HepG2 (cell line): Measurements from ENCODE around the gene BAIAP2L1. TPM values are rescaled to one million over a fixed set of nuclear protein-coding genes. Genes with fewer than 3 reads are reported as not detected.

Experiments used
- ATAC-seq: fragments of 200-7000 bp; cut with Tn5 transposase; 3 replicates; pipeline ENCODE4 v1.9.1; 2020; ENCODE audit warnings: mild to moderate bottlenecking, moderate library complexity
- BruUV-seq: library from RNA; stranded (reverse); fragments of 400-500 nt; replicated peaks from 2 replicates; lab custom pipeline; 2021; lab: Mats Ljungman, UMichigan
- CTCF ChIA-PET: fragments of 300-600 bp; formaldehyde crosslinking; extraction: SDS; loops from one replicate; lab custom pipeline; 2021; ENCODE audit warnings: low total read pairs, inconsistent platforms, low intra/inter-chr PET ratio; lab: Yijun Ruan, JAX
- POLR2A ChIA-PET: fragments of 350-600 bp; sonication (Branson Sonifier 250); formaldehyde crosslinking; loops from one replicate; lab custom pipeline; 2020; ENCODE audit warnings: antibody characterized with exemption, inconsistent platforms; lab: Yijun Ruan, JAX
- DNase-seq: peaks from one replicate; pipeline ENCODE4 v3.0.0-alpha.2; 2015; ENCODE audit warnings: low spot score
- FAIRE-seq: peaks from 3 replicates; lab custom pipeline; 2011; peaks lifted over from hg19 to GRCh38; lab: Jason Lieb, UNC
- H2AFZ ChIP-seq: one replicate; pipeline ENCODE4 v1.6.1; 2011; ENCODE audit warnings: low read length, inconsistent platforms
- H3K27ac ChIP-seq: fragments of 300-600 bp; 3 replicates; pipeline ENCODE4 v1.8.0; 2011; ENCODE audit warnings: mixed run types, mild to moderate bottlenecking, mixed read lengths, low read length, inconsistent platforms; ENCODE audit not compliant: insufficient read depth; ENCODE audit errors: extremely low read length
- H3K27me3 ChIP-seq, 2 experiments: fragments of 200-600 bp in 1 of 2; 2 replicates in 1 of 2; 3 replicates in 1 of 2; pipeline versions ENCODE4 v1.6.0 to v1.8.0; 2011; ENCODE audit warnings: low read length in 2 of 2, mild to moderate bottlenecking in 2 of 2, moderate library complexity in 2 of 2, inconsistent platforms in 1 of 2; ENCODE audit not compliant: insufficient read depth in 2 of 2, control insufficient read depth in 1 of 2
- H3K36me3 ChIP-seq, 2 experiments: fragments of 200-600 bp in 1 of 2; replicated peaks in 1 of 2; 2 replicates in 1 of 2; 3 replicates in 1 of 2; pipeline versions ENCODE4 v1.5.1 to v1.8.0; 2011; ENCODE audit warnings: low read length in 2 of 2, inconsistent platforms in 1 of 2; ENCODE audit not compliant: insufficient read depth in 2 of 2, control insufficient read depth in 1 of 2
- H3K4me1 ChIP-seq: 2 replicates; pipeline ENCODE4 v1.5.1; 2012; ENCODE audit warnings: low read length, inconsistent platforms; ENCODE audit not compliant: insufficient read depth
- H3K4me2 ChIP-seq: 2 replicates; pipeline ENCODE4 v1.6.0; 2011; ENCODE audit warnings: low read depth, low read length, inconsistent platforms
- H3K4me3 ChIP-seq, 3 experiments: fragments of 200-600 bp in 1 of 3; sonication (generic), shearing (Covaris generic) in 1 of 3; replicated peaks in 1 of 3; 2 replicates each; pipeline ENCODE4 v1.5.1; 2011 to 2016; ENCODE audit warnings: low read length in 3 of 3, inconsistent platforms in 2 of 3, low read depth in 2 of 3, mild to moderate bottlenecking in 2 of 3, control low read depth in 1 of 3, mixed read lengths in 1 of 3; ENCODE audit not compliant: insufficient read depth in 1 of 3
- H3K79me2 ChIP-seq: one replicate; pipeline ENCODE4 v1.6.1; 2011; ENCODE audit warnings: low read length, inconsistent platforms; ENCODE audit not compliant: insufficient read depth
- H3K9ac ChIP-seq: 2 replicates; pipeline ENCODE4 v1.6.0; 2011; ENCODE audit warnings: mild to moderate bottlenecking, low read depth, low read length, inconsistent platforms; ENCODE audit not compliant: insufficient read depth
- H3K9me3 ChIP-seq: 2 replicates; pipeline ENCODE4 v1.5.1; 2012; ENCODE audit warnings: mild to moderate bottlenecking, low read length
- H4K20me1 ChIP-seq: 2 replicates; pipeline ENCODE4 v1.6.0; 2011; ENCODE audit warnings: inconsistent platforms, mild to moderate bottlenecking, low read length, moderate library complexity; ENCODE audit not compliant: insufficient read depth
- FOXM1 ChIP-seq: sonication (generic); formaldehyde crosslinking; IDR thresholded peaks from 2 replicates; pipeline ENCODE4 v1.5.0; 2020; ENCODE audit warnings: missing genetic modification reagents
- GLI4 ChIP-seq: sonication (generic); formaldehyde crosslinking; IDR thresholded peaks from 2 replicates; pipeline ENCODE4 v1.5.1; 2020; ENCODE audit warnings: missing genetic modification reagents, mild to moderate bottlenecking, moderate library complexity, borderline replicate concordance
- HOXA7 ChIP-seq: sonication (generic); formaldehyde crosslinking; IDR thresholded peaks from 2 replicates; pipeline ENCODE4 v1.8.1; 2022; ENCODE audit warnings: mild to moderate bottlenecking, missing genetic modification reagents, moderate library complexity
- KLF12 ChIP-seq: sonication (generic); formaldehyde crosslinking; IDR thresholded peaks from 2 replicates; pipeline ENCODE4 v1.4.0; 2020; ENCODE audit warnings: missing genetic modification reagents, borderline replicate concordance
- MAFG ChIP-seq: sonication (generic); formaldehyde crosslinking; IDR thresholded peaks from 2 replicates; pipeline ENCODE4 v1.5.1; 2020; ENCODE audit warnings: mild to moderate bottlenecking, missing genetic modification reagents
- USF2 ChIP-seq, 2 experiments: sonication (generic) in 1 of 2; formaldehyde crosslinking in 1 of 2; IDR thresholded peaks; 2 replicates each; pipeline versions ENCODE4 v1.5.1 to v1.6.1; 2011 to 2020; ENCODE audit warnings: borderline replicate concordance in 1 of 2, low read depth in 1 of 2, low read length in 1 of 2, mild to moderate bottlenecking in 1 of 2, missing genetic modification reagents in 1 of 2, moderate library complexity in 1 of 2
- ZFX ChIP-seq: sonication (generic); formaldehyde crosslinking; IDR thresholded peaks from 2 replicates; pipeline ENCODE4 v1.4.0; 2020; ENCODE audit warnings: mild to moderate bottlenecking, low read depth, missing genetic modification reagents, moderate library complexity
- ZNF33A ChIP-seq: sonication (generic); formaldehyde crosslinking; IDR thresholded peaks from 2 replicates; pipeline ENCODE4 v1.5.1; 2020; ENCODE audit warnings: missing genetic modification reagents, mild to moderate bottlenecking, moderate library complexity, borderline replicate concordance
- ZNF543 ChIP-seq: sonication (generic); formaldehyde crosslinking; IDR thresholded peaks from 2 replicates; pipeline ENCODE4 v1.4.0; 2020; ENCODE audit warnings: mild to moderate bottlenecking, missing genetic modification reagents
- ZNF687 ChIP-seq: sonication (generic); formaldehyde crosslinking; IDR thresholded peaks from 2 replicates; pipeline ENCODE4 v1.5.1; 2020; ENCODE audit warnings: mild to moderate bottlenecking, missing genetic modification reagents, moderate library complexity
- WGBS: methylation state at CpG from one replicate; pipeline ENCODE4 v1.1.6; 2017; ENCODE audit warnings: low lambda C conversion rate; 5-methylcytosine and 5-hydroxymethylcytosine counted together
- in situ Hi-C: cut with HindIII; loops from 2 replicates; pipeline ENCODE4 v1.10.0; 2017; ENCODE audit warnings: low pct_unique_long_range_greater_than_20kb; ENCODE audit not compliant: extremely low pct_ligation_motif_present
- intact Hi-C: fragments of 100-400 bp; cut with micrococcal nuclease; formaldehyde crosslinking; loops from one replicate; pipeline ENCODE4 v1.10.0; 2022; ENCODE audit not compliant: unreplicated experiment
- polyA plus RNA-seq, 8 experiments: library from polyadenylated mRNA; depleted of rRNA in 3 of 8; stranded (reverse) in 7 of 8; unstranded in 1 of 8; fragments of >200 nt; fragmentation: Illumina TruSeq in 4 of 8; extraction: Trizol in 4 of 8; gene quantifications; 2 replicates each; pipeline versions ENCODE4 v1.2.1 to v1.2.3, GENCODE V29; 2011 to 2016; ENCODE audit warnings: low read depth in 4 of 8, missing spikeins in 1 of 8, mixed read lengths in 1 of 8; ENCODE audit not compliant: insufficient read depth in 1 of 8
- total RNA-seq, 5 experiments: library from RNA; depleted of rRNA; stranded (reverse); fragments of >200 nt; fragmentation: Illumina TruSeq; extraction: Trizol; gene quantifications; 2 replicates each; pipeline ENCODE4 v1.2.3, GENCODE V29; 2016; ENCODE audit warnings: low read depth in 1 of 5
- TF ChIP-seq, protein P1 (sequence below): sonication (generic); formaldehyde crosslinking; IDR thresholded peaks from 2 replicates; pipeline ENCODE4 v1.4.0; 2020; ENCODE audit warnings: missing genetic modification reagents

BAIAP2L1 gene
- total and polyA plus RNA-seq, 2 of the 13 experiments (the other 11 are each of a cell fraction or from before 2014, with no cell fraction given): 13.0 to 21.5 TPM

DNA sequence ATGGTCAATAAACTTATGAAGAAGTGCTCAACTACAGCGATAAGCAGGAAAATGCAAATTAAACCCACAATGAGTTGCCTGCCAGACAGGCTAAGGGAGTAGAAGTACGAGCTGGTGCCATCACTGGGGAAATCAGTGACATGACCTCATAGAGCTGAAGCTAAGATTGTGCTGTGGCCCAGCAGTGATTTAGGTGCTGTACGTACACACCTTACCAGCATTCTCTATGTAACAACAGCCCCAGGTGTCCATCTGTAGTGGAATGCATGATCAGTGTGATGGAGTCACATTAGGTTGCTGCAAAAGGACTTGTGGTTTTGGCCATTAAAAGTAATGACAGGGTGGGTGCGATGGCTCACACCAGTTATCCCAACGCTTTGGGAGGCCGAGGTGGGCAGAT is 143.2 kb downstream of the BAIAP2L1 start:
- ATAC-seq: no peak
- TF ChIP-seq GLI4 (no peak), USF2 (IDR thresholded peaks at IDR 0.05; ENCODE audit: low read depth, low read length) (no peak), USF2 (CRISPR knock-in tag; IDR thresholded peaks at IDR 0.05; ENCODE audit: borderline replicate concordance) (no peak), HOXA7 (CRISPR knock-in tag) (no peak), KLF12 (CRISPR knock-in tag) (no peak), ZNF687 (CRISPR knock-in tag) (no peak), ZNF543 (no peak), ZFX (no peak), ZNF33A (CRISPR knock-in tag) (no peak), MAFG (CRISPR knock-in tag) (no peak), FOXM1 (CRISPR knock-in tag) (no peak)
- TF ChIP-seq, protein P1, sequence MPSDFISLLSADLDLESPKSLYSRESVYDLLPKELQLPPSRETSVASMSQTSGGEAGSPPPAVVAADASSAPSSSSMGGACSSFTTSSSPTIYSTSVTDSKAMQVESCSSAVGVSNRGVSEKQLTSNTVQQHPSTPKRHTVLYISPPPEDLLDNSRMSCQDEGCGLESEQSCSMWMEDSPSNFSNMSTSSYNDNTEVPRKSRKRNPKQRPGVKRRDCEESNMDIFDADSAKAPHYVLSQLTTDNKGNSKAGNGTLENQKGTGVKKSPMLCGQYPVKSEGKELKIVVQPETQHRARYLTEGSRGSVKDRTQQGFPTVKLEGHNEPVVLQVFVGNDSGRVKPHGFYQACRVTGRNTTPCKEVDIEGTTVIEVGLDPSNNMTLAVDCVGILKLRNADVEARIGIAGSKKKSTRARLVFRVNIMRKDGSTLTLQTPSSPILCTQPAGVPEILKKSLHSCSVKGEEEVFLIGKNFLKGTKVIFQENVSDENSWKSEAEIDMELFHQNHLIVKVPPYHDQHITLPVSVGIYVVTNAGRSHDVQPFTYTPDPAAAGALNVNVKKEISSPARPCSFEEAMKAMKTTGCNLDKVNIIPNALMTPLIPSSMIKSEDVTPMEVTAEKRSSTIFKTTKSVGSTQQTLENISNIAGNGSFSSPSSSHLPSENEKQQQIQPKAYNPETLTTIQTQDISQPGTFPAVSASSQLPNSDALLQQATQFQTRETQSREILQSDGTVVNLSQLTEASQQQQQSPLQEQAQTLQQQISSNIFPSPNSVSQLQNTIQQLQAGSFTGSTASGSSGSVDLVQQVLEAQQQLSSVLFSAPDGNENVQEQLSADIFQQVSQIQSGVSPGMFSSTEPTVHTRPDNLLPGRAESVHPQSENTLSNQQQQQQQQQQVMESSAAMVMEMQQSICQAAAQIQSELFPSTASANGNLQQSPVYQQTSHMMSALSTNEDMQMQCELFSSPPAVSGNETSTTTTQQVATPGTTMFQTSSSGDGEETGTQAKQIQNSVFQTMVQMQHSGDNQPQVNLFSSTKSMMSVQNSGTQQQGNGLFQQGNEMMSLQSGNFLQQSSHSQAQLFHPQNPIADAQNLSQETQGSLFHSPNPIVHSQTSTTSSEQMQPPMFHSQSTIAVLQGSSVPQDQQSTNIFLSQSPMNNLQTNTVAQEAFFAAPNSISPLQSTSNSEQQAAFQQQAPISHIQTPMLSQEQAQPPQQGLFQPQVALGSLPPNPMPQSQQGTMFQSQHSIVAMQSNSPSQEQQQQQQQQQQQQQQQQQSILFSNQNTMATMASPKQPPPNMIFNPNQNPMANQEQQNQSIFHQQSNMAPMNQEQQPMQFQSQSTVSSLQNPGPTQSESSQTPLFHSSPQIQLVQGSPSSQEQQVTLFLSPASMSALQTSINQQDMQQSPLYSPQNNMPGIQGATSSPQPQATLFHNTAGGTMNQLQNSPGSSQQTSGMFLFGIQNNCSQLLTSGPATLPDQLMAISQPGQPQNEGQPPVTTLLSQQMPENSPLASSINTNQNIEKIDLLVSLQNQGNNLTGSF (CRISPR knock-in tag): no peak

More for the DNA sequence above, 143.2 kb downstream of the BAIAP2L1 start:
- in situ Hi-C loops: no loop called here
- WGBS: 90% methylated on average over 6 of the region's 6 CpGs
- peaks cover 22% of the 10 kb centered on the region for H3K4me1 ChIP-seq
- H3K4me2 ChIP-seq: no peak overlapping the region
- no peaks in the 10 kb centered on the region for H4K20me1 ChIP-seq
- no TSS peak for BruUV-seq
- H3K79me2 ChIP-seq: peaks cover 17% of the 10 kb centered on the region
- no peaks in the 10 kb centered on the region for H3K27me3 ChIP-seq
- peaks cover 1 to 6% of the 10 kb centered on the region in 2 experiments; a peak in 2 of 5 replicates for H3K36me3 ChIP-seq
- no peaks in the 10 kb centered on the region for H3K9me3 ChIP-seq
- H3K9ac ChIP-seq: no peak overlapping the region
- intact Hi-C loops: no loop called here
- H3K4me3 ChIP-seq: no peak overlapping the region
- no peak for DNase-seq
- CTCF ChIA-PET: no interaction called here
- FAIRE-seq: no peak
- POLR2A ChIA-PET: no interaction called here
- no peak overlapping the region for H3K27ac ChIP-seq
- H2AFZ ChIP-seq: no peak overlapping the region
